H7 (cell line): ENCODE measurements around the gene CALML4. TPM values are rescaled to one million over a fixed set of nuclear protein-coding genes. Genes with fewer than 3 reads are reported as not detected.
"Not testable (repeated sequence)": the region's sequence is repeated elsewhere in the genome, so short reads cannot be mapped to it uniquely, and the experiment has no call there.

Experiments used
- DNase-seq: peaks from one replicate; pipeline ENCODE4 v3.0.0; 2012
- H3K27me3 ChIP-seq: 2 replicates; pipeline ENCODE4 v1.6.0; 2011; ENCODE audit warnings: mild to moderate bottlenecking, low read length; ENCODE audit not compliant: control insufficient read depth, insufficient read depth
- H3K36me3 ChIP-seq: replicated peaks from 2 replicates; pipeline ENCODE4 v1.5.1; 2011; ENCODE audit warnings: low read length; ENCODE audit not compliant: control insufficient read depth, insufficient read depth
- H3K4me3 ChIP-seq: 2 replicates; pipeline ENCODE4 v1.5.1; 2011; ENCODE audit warnings: low read depth, mild to moderate bottlenecking, control low read depth, low read length, moderate library complexity; ENCODE audit not compliant: insufficient read depth
- total RNA-seq: library from RNA; depleted of rRNA; stranded (reverse); fragments of >200 nt; shearing (Covaris generic); gene quantifications from 2 replicates; pipeline ENCODE4 v1.2.3, GENCODE V29; 2014

CALML4 gene
- total RNA-seq, 1 experiment from 2014 or later: 5.6 TPM

GRCh38 chr15:68173119-68173518 is 32.0 kb downstream of the CALML4 start:
- Histone ChIP-seq H3K36me3 (peaks cover 2% of the 10 kb centered on the region), H3K4me3 (no peak overlapping the region), H3K27me3 (no peaks in the 10 kb centered on the region)
- no peak for DNase-seq

DNA sequence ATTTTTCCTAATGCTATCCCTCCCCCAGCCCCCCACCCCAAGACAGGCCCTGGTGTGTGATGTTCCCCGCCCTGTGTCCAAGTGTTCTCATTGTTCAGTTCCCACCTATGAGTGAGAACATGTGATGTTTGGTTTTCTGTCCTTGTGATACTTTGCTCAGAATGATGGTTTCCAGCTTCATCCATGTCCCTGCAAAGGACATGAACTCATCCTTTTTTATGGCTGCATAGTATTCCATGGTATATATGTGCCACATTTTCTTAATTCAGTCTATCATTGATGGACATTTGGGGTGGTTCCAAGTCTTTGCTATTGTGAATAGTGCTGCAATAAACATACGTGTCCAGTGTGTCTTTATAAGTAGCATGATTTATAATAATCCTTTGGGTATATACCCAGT is 33.1 kb downstream of the CALML4 start:
- H3K36me3 ChIP-seq, H3K4me3 ChIP-seq, H3K27me3 ChIP-seq, DNase-seq: not testable (repeated sequence)

- Histone ChIP-seq H3K27me3 (no peaks in the 10 kb centered on the region), H3K36me3 (no peaks in the 10 kb centered on the region)
- DNase-seq: no peak
These were observed 38.3 kb downstream of the CALML4 start for GRCh38 chr15:68166847-68167246.

GRCh38 chr15:68163191-68163590 is 41.9 kb downstream of the CALML4 start:
- Histone ChIP-seq H3K36me3 (no peaks in the 10 kb centered on the region), H3K27me3 (no peaks in the 10 kb centered on the region), H3K4me3 (no peak overlapping the region)
- DNase-seq: no peak

More at GRCh38 chr15:68166847-68167246, 38.3 kb downstream of the CALML4 start:
- no peak overlapping the region for H3K4me3 ChIP-seq

DNA sequence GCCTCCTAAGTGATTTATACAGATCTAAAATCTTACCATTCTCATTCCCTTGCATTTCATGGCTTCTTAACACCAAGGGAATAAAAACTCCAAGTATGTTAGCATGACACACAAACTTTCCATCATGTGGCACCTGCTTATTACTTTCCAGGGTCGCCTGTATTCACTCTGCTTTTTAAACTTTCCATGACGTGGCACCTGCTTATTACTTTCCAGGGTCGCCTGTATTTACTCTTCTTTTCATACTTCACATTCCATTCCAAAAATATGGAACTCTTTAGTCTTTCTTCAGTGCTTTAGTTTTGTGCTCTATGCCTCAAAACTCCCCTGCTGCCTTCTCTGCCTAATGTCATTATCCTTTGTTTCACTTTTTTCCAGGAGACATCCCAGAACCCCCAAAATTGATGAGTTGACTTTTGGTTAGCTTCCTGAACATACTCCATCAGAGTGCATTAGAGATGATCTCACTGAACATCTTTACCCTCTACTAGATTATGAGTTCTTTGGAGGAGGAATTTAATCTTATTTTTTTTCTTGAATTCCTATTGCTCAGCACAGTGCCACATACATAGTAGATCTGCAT is 47.0 kb downstream of the CALML4 start:
- no peaks in the 10 kb centered on the region; the same call in 1 of the 2 replicates for H3K36me3 ChIP-seq
- no peak overlapping the region for H3K4me3 ChIP-seq
- no peak for DNase-seq
- no peaks in the 10 kb centered on the region for H3K27me3 ChIP-seq

- DNase-seq: no peak
- Histone ChIP-seq H3K27me3 (no peaks in the 10 kb centered on the region), H3K4me3 (no peak overlapping the region), H3K36me3 (no peaks in the 10 kb centered on the region; the same call in 1 of the 2 replicates)
These were observed 48.1 kb downstream of the CALML4 start for GRCh38 chr15:68157074-68157473.

GRCh38 chr15:68154923-68155559 is 50.1 kb downstream of the CALML4 start:
- no peaks in the 10 kb centered on the region; the same call in 1 of the 2 replicates for H3K36me3 ChIP-seq
- H3K27me3 ChIP-seq: no peaks in the 10 kb centered on the region
- DNase-seq: peak; percentile 21

DNA sequence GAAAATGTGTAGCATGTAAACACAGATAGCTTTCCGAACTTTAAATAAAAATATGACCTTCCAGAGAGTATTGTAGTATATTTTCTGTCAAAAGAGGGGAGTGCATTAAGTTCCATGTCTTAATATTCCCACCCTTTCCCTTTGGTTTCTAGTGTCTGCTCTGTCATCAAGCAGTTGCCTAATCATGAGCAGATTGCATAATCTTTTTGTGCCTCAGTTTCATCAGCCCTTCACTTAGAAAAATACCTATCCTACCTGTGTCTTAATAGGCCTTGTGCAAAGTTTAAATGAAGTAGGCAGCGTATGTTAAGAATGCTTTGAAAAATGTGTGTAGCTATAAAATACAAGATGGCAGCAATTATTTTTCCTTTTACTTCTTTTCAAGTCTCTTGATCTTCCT is 52.8 kb downstream of the CALML4 start:
- H3K4me3 ChIP-seq: no peak overlapping the region
- no peak for DNase-seq
- no peaks in the 10 kb centered on the region; the same call in 1 of the 2 replicates for H3K36me3 ChIP-seq

More at GRCh38 chr15:68154923-68155559, 50.1 kb downstream of the CALML4 start:
- no peak overlapping the region for H3K4me3 ChIP-seq

GRCh38 chr15:68151277-68151676 is 53.9 kb downstream of the CALML4 start:
- H3K36me3 ChIP-seq: no peaks in the 10 kb centered on the region; the same call in 1 of the 2 replicates
- DNase-seq: no peak
- no peaks in the 10 kb centered on the region for H3K27me3 ChIP-seq
- H3K4me3 ChIP-seq: no peak overlapping the region

More for the DNA sequence above, 52.8 kb downstream of the CALML4 start:
- H3K27me3 ChIP-seq: no peaks in the 10 kb centered on the region

DNA sequence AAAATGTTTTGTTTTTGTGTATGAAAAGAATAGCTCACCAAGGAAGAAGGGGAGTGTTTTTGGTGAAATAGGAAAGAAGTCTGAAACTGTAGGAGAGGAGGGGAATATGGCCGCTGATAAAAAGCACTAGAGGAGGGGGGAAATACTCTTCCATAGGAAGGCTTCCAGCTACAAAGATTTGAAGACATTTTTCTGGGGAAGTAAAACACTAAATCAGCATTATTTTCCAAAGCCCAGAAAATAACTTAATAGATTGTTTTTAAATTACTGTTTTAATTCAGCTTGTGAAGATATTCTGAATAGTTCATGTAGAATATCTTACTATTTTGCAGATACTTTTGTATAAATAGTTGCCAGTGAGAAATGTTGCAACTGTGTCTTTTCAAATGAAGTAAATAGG is 54.9 kb downstream of the CALML4 start:
- H3K36me3 ChIP-seq: no peaks in the 10 kb centered on the region; the same call in 1 of the 2 replicates

DNA sequence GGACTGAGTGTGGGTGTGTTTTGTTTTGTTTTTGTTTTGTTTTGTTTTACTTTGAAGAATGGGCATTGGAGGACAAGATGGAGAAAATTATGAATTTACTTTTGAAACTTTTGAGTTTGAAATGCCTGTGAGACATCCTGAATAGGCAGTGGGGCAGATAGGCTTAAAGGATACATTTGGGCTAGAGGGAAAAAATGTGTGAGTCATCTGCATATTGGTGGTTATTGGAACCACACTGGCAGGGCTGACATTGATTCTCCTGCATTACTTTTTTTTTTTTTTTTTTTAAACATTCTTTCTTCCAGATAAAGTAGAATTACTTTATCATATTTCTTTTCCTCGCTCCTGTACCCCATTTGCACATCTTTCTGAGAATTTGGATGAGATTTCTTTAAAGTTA is 56.1 kb downstream of the CALML4 start:
- H3K4me3 ChIP-seq: no peak overlapping the region
- no peak for DNase-seq

More for the DNA sequence above, 54.9 kb downstream of the CALML4 start:
- no peaks in the 10 kb centered on the region for H3K27me3 ChIP-seq
- no peak for DNase-seq
- no peak overlapping the region for H3K4me3 ChIP-seq

GRCh38 chr15:68148039-68148438 is 57.1 kb downstream of the CALML4 start:
- no peak overlapping the region for H3K4me3 ChIP-seq
- H3K27me3 ChIP-seq: no peaks in the 10 kb centered on the region
- H3K36me3 ChIP-seq: no peaks in the 10 kb centered on the region
- DNase-seq: no peak

More for the DNA sequence above, 56.1 kb downstream of the CALML4 start:
- Histone ChIP-seq H3K36me3 (no peaks in the 10 kb centered on the region; the same call in 1 of the 2 replicates), H3K27me3 (no peaks in the 10 kb centered on the region)

GRCh38 chr15:68145706-68146105 is 59.4 kb downstream of the CALML4 start:
- no peak overlapping the region for H3K4me3 ChIP-seq
- H3K27me3 ChIP-seq: no peaks in the 10 kb centered on the region
- no peaks in the 10 kb centered on the region for H3K36me3 ChIP-seq
- DNase-seq: no peak

DNA sequence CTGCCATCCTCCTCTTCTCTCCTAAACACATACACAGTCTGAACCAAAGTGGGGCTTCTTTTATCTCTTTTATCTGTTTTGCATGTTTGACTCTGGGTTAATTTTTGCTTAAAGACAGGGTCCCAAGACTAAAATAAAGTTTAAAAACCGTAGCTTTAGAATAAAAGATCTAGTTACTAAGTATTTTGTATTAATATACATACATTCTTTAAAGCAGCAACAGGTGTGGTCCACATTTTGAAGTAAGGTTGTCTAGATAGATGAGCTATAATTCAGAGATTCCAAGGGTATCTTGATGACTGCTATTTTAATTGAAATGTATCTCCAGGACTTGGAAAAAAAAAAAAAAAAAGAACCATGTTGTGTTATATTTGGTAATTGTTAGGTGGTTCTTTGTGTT is 61.3 kb downstream of the CALML4 start:
- H3K4me3 ChIP-seq: no peak overlapping the region
- H3K27me3 ChIP-seq: no peaks in the 10 kb centered on the region
- no peak for DNase-seq
- no peaks in the 10 kb centered on the region for H3K36me3 ChIP-seq

GRCh38 chr15:68143129-68143528 is 62.0 kb downstream of the CALML4 start:
- Histone ChIP-seq H3K4me3 (no peak overlapping the region), H3K27me3 (no peaks in the 10 kb centered on the region), H3K36me3 (no peaks in the 10 kb centered on the region)
- no peak for DNase-seq
